ENCODE measurements around the gene CFAP97D2. TPM values are rescaled to one million over a fixed set of nuclear protein-coding genes. Genes with fewer than 3 reads are reported as not detected.
A peak's percentile ranks its signal among the peaks of the same experiment; 100 is the strongest.
"Not testable (repeated sequence)": the region's sequence is repeated elsewhere in the genome, so short reads cannot be mapped to it uniquely, and the experiment has no call there.

The CFAP97D2 gene
- total RNA-seq, 1 donor, result not detected

DNA sequence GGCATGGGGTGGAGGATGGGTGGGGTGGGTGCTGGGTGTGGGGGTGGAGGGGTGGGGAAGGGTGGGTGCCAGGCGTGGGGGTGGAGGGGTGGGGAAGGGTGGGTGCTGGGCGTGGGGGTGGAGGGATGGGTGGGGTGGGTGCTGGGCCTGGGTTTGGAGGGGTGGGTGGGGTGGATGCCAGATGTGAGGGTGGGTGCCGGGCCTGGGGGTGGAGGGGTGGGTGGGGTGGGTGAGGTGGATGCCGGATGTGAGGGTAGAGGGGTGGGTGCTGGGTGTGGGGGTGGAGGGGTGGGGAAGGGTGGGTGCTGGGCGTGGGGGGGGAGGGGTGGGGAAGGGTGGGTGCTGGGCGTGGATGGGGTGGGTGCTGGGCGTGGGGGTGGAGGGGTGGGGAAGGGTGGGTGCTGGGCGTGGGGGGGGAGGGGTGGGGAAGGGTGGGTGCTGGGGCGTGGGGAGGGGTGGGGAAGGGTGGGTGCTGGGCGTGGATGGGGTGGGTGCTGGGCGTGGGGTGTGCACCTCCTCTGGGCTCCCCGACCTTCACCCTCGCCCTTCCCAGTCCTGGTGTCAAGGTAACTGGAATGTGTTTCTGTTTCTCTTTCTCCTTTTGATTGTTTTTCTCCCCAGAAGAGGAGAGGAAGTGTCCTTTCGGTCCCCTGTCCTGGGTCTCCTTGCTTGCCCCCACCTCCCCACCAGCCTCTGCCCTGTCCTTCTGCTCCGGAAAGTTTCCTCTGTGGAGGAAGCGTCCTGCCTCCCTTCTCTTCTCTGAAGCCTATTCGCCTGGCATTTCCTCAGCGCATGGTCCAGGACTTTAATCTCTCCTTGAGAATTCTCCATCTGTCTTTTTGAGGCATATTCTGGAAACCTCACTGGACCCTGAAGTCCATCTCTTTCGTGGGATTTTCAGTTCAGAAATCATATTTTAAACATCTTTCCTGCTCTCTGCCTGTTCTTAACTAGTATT is 22.9 kb upstream of the CFAP97D2 start:
- no peak for DNase-seq (ENCODE audit: low read depth in 2 of 3, low spot score in 2 of 3)

DNA sequence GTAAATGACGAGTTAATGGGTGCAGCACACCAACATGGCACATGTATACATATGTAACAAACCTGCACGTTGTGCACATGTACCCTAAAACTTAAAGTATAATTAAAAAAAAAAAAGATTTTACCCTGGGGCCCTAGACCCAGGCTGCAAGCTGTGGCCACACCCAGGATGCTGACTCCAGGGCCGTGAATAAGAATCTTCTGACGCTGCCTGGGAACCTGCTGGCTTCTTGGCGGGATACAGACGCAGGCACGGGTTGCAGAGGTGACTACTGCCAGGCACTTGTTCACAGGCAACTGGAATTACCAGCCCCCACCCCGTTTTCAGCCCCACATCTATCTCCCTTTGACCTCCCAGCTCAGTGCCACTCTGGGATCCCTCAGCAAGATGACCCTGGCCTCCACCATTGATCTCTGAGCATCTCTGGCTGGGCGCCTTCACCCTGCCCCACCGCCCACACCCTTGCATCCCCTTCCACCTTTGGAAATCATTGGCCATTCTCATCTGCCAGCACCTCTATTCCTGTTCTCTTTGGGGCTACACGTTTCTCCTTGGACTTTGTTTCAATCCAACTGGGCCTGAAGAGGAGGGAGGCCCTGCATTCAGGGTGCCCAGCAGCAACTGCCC is 21.1 kb upstream of the CFAP97D2 start:
- no peak for DNase-seq (ENCODE audit: low read depth in 2 of 3, low spot score in 2 of 3)

DNA sequence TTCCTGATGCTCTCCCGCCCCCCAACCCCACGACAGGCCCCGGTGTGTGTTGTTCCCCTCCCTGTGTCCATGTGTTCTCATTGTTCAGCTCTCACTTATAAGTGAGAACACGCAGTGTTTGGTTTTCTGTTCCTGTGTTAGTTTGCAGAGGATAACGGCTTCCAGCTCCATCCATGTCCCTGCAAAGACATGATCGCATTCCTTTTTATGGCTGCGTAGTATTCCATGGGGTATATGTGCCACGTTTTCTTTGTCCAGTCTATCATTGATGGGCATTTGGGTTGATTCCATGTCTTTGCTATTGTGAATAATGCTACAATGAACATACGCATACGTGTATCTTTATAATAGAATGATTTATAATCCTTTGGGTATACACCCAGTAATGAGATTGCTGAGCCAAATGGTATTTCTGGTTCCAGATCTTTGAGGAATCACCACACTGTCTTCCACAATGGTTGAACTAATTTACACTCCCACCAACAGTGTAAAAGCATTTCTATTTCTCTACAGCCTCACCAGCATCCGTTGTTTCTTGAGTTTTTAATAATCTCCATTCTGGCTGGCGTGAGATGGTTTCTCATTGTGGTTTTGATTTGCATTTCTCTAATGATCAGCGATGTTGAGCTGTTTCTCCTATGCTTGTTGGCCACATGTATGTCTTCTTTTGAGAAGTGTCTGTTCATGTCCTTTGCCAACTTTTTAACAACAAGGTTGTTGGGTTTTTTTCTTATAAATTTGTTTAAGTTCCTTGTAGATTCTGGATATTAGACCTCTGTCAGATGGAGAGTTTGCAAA is 20.0 kb upstream of the CFAP97D2 start:
- not testable (repeated sequence) for DNase-seq (ENCODE audit: low read depth in 2 of 3, low spot score in 2 of 3)

DNA sequence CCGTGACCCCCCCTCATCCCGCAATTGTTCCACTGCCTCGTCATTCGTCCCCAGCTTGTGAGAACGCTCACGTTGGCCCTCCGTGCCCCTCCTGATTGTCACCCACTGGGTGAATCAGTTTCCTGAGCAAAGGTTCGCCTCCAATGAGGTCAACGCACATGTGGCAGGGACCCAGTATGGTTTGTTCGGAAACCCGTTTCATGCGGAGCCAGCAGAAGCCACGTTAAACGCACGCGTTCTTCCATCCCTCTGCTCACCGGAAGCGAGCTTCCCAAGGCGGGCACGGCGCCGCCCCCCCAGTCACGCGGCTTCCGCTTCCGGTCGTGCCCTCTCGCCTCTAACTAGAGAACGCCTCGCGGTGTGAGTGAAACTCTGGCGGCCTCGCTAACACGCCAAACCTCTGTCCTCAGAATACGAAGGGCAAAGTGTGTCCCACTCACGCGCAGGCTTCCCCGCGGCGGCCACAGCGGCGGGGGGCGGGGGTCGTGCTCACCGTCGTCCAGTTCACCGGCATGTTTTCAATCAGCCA is 18.0 kb upstream of the CFAP97D2 start:
- DNase-seq (ENCODE audit: low read depth in 2 of 3, low spot score in 2 of 3), result no peak

DNA sequence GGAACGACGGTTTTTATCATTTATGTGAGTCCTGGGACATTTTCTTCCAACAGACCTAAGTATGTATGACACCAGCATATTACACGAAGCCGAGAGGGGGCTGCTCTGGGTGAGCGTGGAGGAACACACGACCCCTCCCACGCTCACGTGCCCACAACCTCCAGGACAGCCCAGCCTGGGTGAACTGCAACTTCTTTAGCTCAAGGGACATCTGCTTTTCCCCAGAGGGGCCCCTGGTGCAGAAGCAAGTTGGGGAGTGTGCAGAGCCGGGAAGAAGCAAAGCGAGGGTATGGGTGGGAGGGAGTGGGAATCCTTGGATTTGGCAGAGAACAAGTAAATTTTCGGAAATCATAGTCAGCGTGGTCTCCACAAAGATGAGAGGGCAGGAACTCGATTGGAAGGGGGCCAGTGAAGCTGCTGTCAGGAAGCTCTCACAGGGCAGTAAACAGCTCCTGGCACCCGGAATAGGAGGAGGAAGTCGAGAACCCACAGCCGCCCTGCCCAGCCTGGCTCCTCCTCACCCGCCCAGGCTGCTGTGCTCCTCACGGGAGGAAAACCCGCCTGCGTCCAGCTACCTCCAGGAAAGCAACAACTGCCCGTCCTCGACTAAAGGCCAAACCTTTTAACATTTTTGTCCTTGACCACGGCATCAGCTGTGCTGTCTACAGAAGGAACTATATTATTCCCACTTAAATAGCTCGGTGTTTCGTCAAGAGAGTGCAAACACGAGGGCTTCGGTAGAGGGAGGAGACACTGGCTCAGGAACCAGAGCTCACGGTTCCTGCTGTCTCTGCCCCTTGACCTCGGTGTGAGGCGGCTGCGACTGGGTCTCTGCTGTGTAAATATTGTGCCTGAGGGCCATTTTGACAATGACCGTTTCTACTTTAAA is 17.2 kb upstream of the CFAP97D2 start:
- peak in 1 of 3 donors; percentile 56 for DNase-seq (ENCODE audit: low read depth in 2 of 3, low spot score in 2 of 3)

DNA sequence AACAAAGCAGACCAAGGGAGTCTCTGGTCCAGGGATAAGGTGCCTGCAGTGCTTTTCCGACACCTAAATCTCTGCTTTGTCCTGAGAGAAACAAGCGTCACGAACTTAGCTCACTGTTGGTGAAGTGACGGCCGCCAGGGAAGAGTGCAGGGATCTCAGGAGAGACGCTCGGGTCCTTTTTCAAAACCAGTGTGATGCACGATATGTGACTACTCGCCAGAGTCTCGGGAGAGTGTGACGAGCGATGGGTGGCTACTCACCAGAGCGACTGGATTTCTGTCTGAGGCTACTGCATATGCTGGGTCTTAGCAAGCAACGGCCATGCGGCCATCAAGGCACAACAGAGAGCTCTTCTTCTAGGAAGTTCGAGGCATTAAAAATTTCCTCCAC is 16.5 kb upstream of the CFAP97D2 start:
- no peak for DNase-seq (ENCODE audit: low read depth in 2 of 3, low spot score in 2 of 3)

DNA sequence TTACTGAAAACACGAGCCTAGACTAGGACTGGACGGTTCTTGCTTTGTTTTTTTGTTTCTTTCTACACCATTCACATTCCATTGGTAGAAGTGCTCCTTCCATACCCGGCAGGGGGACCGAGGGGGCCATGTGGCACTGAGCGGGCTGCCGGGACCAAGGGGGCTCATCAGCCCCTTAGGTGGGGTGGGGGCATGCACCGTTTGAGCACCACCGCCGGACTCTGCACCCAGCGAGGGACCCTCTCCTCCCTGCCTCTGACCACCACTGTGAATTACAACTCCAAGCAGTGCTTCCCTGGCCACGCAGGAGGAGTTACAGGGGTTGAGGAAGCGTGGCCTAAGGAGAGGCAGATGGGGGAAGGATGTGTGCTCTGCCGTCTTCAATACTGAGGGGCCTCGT is 15.0 kb upstream of the CFAP97D2 start:
- DNase-seq (ENCODE audit: low read depth in 2 of 3, low spot score in 2 of 3), result no peak

DNA sequence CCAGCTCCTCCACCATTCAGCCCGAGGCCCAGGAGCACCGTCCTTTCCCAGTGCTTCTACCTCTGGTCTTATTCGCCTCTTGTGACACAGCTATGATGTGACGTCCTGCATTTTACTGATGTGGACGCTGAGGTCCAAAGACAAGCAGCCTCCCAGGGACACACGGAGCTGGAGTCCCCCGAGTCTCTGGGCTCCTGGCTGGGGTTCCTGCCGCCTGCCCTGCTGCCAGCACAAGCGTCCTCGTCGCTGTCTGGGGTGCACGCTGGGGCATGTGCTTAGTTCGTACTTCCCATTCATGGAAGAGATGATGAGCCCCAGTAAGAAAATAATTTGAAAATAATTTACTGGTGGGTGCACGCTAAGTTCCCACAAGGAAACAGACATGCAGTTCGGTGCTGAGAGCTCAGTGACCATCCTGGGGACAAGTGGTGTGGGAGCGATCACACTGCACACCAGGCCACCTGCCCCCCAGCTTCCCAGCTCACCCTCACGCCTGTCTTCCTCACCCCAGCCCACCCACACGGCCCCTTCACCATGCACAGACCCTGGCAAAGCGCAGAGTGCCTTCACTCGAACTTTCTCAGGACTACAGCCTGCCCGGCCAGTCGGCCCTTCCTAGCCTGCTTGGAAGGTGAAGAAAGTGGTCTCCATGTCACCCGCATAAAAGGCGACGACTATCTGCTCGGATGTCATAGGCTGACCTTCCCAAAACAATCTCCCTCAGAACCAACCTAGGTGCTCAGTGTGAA is 14.2 kb upstream of the CFAP97D2 start:
- DNase-seq (ENCODE audit: low read depth in 2 of 3, low spot score in 2 of 3), result no peak

DNA sequence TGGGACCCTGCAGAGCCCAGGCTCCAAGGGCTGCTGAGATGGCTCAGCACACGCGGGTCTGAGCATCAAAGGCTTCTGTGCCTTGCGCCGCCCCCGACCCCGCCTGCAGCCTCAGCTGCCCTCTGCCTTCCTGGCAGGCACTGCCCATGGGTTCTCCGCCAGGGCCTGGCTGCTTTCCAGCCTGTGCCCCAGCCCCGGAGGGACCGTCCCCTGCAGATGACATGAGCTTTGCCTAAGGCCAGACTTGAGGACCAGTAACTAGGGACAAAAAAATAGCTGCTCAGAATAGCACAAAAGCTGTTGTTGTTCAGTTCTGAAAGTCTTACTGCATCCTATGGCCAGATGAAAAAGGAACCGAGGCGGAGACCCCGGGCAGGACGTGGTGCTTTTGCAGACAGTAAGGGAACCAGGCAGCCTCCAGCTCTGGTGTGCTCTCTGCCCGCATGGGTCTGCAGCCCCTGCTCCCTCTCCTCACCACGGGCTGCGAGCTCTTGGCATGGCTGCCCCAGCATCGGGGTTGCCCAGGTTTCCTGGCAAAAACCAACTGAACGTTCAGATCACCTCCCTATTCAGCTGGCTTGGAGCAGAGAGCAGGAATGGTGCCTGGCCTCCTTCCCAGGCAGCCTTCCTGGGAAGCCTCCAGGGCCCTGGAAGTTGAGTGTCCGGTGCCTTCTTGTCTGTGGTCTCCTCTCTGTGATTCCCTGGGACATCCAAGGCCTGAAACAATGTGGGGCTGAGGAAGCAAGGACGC is 12.5 kb upstream of the CFAP97D2 start:
- DNase-seq (ENCODE audit: low read depth in 2 of 3, low spot score in 2 of 3), result no peak

DNA sequence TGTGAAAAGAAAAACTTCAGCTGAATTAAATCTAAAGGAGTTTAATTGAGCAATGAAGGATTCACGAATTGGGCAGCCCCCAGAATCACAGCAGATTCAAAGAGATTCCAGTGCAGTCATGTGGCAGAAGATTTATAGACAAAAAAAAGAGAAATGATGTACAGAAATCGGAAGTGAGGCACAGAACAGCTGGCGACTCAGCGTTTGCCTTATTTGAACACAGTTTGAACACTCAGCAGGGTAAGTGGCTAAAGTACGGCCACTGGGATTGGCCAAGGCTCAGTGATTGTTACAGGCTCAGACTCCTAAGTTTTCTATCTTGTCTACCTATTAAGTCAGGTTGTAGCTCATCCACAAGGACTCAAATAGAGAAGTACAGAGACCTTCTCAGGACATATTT is 11.6 kb upstream of the CFAP97D2 start:
- peak in 2 of 3 donors; percentile 62 to 79 for DNase-seq (ENCODE audit: low read depth in 2 of 3, low spot score in 2 of 3)

DNA sequence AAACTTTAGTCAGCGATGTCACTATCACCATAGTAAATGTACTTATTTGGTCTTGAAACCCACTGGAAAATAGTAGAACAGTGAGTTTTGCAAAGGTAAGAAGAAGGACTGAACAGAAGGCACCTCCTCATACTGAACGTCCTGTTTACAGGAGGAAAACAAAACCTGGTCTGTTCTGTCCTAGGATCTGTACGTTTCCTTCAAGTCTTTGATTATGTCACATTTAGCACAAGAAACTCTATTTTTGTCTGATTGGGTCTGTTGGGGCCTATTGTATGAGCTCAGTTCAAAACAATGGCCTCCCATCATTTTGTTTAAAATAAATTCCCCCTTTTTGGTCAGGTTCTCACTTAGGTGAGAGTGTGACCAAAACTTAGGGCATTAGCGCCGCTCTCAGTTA is 11.2 kb upstream of the CFAP97D2 start:
- DNase-seq (ENCODE audit: low read depth in 2 of 3, low spot score in 2 of 3), result no peak

DNA sequence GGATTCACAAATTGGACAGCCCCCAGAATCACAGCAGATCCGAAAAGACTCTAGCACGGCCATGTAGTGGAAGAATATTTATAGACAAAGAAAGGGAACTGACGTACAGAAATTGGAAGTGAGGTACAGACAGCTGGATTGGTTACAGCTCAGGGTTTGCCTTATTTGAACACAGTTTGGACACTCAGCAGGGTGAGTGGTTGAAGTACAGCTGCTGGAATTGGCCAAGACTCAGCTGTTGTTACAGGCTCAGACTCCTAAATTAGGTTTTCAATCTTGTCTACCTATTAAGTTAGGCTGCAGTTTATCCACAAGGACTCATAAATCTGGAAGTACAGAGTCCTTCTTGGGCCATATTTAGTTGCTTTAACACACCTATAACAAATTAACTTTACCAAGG is 5.8 kb upstream of the CFAP97D2 start:
- no peak for DNase-seq (ENCODE audit: low read depth in 2 of 3, low spot score in 2 of 3)

DNA sequence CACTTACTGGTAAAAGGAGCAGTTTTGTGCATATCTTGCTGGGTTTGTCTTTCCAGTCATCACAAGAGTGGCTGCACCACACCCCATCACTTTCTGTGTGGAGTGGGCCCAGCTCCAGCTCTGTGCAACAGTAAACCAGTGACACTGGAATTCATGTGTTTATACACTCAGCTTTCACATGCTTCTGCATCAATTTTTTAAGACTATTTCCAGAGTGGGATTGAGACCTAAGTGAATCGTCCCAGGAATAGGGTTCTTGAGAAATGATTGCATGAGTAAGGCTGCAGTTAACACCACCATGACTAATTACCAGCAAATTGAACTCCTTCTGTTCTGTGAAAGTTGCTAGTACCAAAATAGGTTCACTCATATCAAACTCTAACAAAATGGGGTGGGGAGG is 5.3 kb upstream of the CFAP97D2 start:
- no peak for DNase-seq (ENCODE audit: low read depth in 2 of 3, low spot score in 2 of 3)

DNA sequence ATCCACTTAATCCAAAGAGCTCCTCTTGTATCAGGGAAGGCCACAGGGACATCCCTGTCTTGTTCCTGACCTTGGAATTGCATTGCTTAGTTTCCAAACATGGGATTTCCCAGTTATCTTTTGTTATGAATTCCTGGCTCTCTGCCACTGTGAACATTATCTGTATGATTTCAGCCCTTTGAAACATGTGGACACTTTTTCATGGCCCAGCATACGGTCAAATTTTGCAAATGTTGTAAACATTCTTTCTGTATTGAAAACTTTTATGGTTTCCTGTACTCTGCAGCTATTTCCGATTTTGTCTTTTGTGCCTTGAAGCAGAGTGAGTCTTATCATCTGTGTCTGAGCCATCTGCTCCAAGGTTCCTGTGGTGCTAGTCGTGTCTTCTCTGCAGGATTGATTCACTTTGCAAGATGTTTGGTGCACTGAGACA is 4.5 kb upstream of the CFAP97D2 start:
- DNase-seq (ENCODE audit: low read depth in 2 of 3, low spot score in 2 of 3), result no peak

DNA sequence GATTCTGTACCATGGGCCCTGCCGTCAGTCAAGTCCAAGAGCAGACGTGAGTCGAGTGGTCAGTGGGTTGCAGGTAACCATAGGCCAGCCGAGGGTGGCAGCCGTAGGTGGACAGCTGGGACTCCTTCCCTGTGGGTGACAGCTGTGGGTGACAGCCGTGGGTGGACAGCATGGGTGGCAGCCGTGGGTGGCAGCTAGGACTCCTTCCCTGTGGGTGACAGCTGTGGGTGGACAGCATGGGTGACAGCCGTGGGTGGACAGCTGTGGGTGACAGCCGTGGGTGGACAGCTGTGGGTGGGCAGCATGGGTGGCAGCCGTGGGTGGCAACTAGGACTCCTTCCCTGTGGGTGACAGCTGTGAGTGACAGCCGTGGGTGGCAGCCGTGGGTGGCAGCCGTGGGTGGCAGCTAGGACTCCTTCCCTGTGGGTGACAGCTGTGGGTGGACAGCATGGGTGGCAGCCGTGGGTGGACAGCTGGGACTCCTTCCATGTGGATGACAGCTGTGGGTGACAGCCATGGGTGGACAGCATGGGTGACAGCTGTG is 2.6 kb upstream of the CFAP97D2 start:
- DNase-seq (ENCODE audit: low read depth in 2 of 3, low spot score in 2 of 3), result not testable (repeated sequence)

DNA sequence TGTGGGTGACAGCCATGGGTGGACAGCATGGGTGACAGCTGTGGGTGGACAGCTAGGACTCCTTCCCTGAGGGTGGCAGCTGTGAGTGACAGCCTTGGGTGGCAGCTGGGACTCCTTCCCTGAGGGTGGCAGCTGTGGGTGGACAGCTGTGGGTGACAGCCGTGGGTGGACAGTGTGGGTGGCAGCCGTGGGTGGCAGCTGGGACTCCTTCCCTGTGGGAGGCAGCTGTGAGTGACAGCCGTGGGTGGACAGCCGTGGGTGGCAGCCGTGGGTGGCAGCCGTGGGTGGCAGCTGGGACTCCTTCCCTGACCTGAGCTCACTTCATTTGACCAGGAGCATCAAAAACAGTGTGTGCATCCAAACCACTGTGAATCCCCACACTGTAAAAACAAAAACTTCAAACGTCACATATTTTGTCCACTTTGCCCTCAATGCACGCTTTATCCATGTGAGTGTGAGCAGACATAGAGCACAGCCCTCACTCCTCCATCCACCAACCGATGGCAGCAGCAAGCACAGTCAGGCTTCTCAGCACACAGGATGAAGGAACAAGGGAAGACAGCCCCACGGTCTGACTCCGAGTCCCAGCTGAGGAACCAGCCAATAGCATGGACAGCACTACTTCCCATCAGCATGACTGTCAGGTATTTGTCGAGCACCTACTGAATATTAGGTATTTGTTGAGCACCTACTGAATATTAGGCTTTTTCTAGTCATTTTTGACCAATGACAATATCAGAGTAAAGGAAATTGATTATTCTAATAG is 1.6 kb upstream of the CFAP97D2 start:
- no peak for DNase-seq (ENCODE audit: low read depth in 2 of 3, low spot score in 2 of 3)

DNA sequence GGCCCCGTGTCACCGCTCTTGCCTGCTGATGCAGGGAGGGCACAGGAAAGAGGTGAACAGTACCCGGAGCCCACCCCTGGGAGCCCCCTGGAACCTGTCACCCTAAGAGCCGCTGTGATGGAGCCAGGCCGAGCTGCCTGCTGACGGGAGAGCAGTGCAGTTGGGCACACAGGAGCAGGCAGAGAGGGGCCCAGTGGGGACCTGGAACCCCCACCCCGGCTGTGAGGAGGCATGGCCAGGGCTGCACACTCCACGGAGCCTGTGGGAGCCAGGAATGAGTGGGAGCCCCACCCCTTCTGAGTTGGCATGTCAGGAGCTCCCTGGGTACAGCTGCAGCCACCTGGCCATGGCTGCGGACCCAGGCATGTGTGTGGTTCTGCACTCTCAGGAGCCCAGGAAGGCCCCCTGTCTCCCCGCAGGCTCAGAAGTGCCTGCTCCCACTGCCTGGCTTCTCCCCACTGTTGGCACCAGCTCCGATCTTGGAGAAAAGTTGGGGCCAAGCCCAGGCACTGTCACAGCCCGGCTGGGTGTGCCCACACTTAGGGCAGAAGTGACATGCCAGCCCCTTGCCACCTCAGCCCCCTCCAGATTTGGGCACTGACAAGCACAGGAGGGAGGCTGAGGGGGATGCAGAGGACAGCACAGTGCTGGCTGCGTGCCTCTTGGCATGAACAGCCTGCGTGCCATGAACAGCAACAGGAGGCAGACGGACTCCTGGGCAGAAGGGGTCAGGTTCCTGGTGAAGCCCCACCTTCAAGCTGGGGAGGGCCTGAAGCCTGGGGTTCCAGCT is 6.3 kb downstream of the CFAP97D2 start:
- DNase-seq (ENCODE audit: low read depth in 2 of 3, low spot score in 2 of 3), result no peak

Data from hematopoietic multipotent progenitor cell (in vitro differentiated cells).